Activated effector memory CD4-positive, alpha-beta T cell treated with anti-CD3 and anti-CD28 coated beads, Interleukin-2, amount 50 U/mL, for 16 hours (primary cell): Measurements from ENCODE around the gene MEIS2.

ENCODE experiments used
- DNase-seq: peaks from one replicate; pipeline ENCODE4 v3.0.0-alpha.2; 2020

MEIS2 gene

DNA sequence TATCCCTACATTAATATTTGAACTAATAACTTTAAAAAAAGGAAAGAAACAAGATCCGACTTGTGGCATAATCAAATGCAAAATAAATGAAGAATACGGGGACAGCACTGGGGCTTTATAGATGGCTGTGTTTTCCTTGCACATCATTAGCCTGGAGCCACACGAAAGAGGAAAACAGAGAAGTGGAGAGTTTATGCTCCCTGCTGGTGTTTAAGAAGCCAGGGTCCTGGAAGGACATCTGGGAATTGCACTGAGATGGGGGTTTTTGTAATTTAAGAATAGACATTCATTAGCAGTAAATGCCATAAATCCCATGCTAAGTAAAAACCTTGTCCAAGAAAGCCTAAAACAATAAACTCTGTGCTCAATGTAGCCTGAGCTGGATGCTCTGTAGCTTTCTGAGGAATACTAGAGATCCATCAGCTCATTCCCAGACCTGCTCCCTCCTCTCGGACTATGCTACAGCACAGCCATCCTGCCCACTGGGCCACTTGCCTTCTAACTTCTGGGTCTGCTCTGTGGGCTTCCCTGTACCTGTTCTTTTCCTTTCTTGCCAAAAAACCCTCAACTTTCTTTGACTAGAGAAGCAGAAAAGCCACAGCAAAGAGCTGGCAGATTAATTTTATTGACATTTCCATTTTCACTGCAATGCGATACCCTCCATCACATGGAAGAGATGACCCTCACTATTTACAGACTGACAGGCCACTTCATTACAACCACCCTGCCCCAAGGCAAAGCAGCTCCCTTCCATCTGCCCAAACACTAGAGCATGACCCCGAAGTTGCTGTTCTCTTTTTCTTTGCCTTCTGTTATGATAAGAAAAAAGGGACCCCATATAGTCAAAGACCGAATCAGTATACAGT is 62.3 kb downstream of the MEIS2 start:
- DNase-seq = no peak

- DNase-seq = no peak
Measured at GRCh38 chr15:37037071-37037655, 63.2 kb downstream of the MEIS2 start.

DNA sequence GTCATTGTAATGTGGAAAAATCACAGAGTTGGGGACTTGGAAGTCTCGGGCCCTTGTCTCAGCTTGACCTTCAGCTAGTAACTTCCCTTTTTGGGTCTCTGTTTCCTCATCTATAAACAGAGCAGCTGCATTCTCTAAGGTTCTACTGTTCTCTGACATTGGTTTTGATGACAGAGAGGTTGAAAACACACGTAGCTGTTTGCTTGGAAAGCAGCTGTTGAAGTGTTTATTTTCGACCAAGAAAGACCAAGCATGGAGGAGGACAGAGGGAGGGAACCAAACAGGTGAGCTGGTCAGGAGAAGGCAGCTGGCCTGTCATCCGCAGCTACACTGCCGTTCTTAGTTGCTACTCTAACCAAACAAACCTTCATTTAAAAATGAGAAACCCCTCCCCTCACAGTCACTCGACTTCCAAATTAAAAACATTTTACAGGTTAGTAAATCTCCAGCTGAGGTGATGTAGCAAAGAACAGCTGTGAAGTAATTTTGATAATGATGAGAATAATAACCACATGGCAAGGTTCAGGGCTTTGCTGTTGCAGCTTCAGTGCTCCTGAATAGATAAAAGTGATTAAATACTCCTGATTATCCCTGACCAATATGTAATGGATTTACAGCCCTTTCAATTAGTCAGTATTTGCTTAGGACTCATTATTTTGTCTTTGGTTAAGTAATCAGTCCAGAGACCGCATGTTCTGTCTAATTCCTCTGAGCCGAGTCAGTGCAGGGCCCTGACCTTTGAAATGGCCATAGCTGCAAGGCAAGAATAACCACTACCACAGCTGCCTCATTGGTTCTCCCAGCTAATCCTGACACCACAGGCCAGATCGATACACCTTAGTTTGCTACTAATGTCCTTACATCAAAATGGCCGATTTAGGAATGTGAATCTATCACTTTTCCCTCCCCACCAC is 65.3 kb downstream of the MEIS2 start:
- no peak for DNase-seq

- DNase-seq = no peak
Measured at GRCh38 chr15:37034392-37034791, 66.0 kb downstream of the MEIS2 start.

GRCh38 chr15:37032091-37032775 is 68.1 kb downstream of the MEIS2 start:
- no peak for DNase-seq

GRCh38 chr15:37031198-37031597 is 69.2 kb downstream of the MEIS2 start:
- no peak for DNase-seq

GRCh38 chr15:37028625-37029296 is 71.6 kb downstream of the MEIS2 start:
- no peak for DNase-seq

DNA sequence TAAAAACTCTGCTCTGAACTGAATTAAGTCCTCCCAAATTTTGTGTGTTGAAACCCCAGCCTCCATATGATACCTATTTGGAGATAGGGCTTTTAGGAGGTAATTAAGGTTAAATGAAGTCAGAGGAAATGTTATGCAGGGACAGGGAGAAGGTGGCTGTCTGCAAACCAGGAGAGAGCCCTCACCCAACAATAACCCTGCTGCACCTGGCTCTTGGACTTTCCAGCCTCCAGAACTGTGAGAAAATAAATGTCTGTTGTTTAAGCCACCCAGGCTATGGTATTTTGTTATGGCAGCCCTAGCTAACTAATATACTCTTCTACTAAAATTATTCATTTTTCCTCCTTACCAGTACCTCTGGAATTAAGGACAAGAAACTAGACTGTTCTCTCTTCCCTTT is 79.5 kb downstream of the MEIS2 start:
- no peak for DNase-seq

GRCh38 chr15:37019479-37020433 is 80.6 kb downstream of the MEIS2 start:
- no peak for DNase-seq

DNA sequence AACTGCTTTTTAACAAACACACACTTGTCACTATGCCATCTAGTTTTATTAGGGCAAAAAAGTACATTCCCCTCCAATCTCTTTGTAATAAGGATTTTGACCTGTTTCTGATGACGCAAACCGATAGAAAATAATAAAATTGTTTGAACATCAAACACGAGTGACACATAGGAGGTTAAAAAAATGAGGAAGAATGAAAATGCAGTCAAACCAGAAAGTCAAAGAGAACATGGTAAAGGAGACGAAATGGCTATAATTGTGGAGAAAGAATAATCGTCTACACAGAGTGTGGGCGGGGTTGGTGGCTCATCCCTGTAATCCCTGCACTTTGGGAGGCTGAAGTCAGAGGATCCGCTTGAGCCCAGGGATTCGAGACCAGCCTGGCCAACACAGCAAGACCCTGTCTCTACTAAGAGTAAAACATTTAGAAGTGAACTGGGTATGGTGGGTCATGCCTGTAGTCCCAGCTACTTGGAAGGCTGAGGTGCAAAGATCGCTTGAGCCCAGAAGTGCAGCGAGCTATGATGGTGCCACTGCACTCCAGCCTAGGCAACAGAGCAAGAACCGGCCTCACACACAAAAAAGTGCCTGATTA is 83.2 kb downstream of the MEIS2 start:
- DNase-seq = no peak

DNA sequence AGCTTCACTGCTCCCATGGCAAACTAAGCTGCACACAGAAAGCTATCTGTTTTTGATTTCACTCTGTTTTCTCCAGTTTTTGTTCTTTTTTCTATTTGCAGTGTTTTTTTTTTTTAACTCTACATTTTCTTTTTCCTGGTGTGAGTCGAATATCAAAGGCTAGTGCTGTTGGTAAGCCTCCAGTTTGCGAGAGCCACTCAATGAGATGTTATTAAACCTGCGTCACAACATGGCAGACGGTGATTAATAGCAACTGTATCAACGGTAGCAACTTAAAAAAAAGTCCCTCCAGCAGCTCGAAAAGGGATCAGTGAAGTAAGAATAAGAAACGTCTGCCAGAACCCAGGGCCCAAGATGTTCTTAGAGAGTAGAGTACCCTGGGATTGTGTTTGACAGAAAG is 84.1 kb downstream of the MEIS2 start:
- no peak for DNase-seq

DNA sequence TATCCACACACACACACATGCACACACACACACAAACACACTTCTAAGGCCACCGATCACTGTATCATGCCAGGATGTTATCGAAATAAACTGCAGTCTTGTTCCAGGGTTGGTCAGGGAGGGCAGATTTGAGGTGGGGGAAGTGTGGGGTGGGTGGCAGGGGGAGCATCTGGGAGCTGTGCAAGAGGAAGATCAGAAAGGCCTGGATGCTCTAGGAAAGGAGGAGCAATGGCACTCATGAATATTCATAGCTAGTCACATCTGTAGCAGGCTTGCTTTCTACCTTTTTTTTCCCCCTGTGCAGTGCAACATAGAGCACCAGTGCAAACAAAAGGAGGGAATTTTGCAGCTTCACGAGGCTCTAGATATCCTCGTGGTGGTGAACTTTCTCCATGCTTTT is 84.9 kb downstream of the MEIS2 start:
- DNase-seq = no peak

DNA sequence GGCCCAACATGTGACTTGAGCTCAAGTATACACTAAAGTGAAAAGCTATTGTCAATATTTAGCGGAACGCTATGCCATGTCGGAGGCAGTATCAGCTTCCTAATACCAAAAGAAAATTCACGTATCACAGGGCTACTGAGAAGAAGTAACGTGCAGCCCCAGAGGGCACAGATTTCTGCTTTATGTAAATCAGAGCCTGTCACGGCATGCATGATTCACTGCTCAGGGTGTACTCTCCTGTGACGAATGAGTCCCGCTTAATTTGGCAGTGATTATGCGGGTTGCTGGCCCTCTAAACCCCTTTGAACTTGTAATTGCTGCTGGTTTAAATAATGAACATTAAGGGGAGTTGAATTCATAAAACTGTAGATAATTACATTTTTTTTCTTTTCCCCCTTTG is 85.3 kb downstream of the MEIS2 start:
- DNase-seq = no peak

DNA sequence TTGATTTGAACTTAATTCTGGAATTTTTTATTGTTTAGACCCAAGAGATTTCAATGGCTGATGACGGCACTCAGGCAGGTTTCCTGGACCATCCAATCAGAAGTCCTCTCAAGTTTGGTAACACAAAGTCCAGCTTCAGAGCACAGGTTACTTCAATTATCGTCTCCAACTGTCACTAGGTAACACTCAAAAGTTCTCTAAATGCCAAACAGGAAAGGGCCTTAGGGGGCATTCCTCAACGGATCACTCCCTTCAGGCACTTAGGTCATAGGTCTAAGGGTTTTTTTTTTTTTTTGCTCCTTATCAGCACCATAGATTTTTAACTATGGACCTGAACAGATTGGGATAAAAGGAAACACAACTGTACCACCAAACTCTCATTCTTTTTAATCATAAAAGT is 85.8 kb downstream of the MEIS2 start:
- no peak for DNase-seq

DNA sequence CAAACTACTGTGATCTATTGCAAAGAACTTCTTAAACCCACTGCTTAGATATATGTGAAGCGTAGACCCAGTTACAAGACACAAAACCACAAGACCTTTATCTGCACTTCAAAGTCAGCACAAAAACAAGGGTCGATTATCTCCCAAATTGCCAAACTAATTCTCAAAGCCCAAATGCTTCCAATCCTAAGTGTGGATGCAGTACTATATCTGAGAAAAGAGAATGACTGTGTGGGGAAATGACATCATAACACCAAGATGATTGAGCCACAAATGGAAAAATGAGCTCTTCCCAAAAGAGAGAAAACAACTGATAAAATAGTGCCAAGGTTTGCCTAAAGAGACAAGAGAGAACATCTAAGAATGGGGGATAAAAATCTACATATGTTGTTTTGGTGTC is 86.2 kb downstream of the MEIS2 start:
- DNase-seq = no peak

- DNase-seq = no peak
Measured at GRCh38 chr15:37010595-37010994, 89.8 kb downstream of the MEIS2 start.

GRCh38 chr15:37009288-37009687 is 91.1 kb downstream of the MEIS2 start:
- DNase-seq = no peak

GRCh38 chr15:37008205-37008604 is 92.1 kb downstream of the MEIS2 start:
- no peak for DNase-seq

- DNase-seq = no peak
Measured at GRCh38 chr15:37007301-37007700, 93.0 kb downstream of the MEIS2 start.

DNA sequence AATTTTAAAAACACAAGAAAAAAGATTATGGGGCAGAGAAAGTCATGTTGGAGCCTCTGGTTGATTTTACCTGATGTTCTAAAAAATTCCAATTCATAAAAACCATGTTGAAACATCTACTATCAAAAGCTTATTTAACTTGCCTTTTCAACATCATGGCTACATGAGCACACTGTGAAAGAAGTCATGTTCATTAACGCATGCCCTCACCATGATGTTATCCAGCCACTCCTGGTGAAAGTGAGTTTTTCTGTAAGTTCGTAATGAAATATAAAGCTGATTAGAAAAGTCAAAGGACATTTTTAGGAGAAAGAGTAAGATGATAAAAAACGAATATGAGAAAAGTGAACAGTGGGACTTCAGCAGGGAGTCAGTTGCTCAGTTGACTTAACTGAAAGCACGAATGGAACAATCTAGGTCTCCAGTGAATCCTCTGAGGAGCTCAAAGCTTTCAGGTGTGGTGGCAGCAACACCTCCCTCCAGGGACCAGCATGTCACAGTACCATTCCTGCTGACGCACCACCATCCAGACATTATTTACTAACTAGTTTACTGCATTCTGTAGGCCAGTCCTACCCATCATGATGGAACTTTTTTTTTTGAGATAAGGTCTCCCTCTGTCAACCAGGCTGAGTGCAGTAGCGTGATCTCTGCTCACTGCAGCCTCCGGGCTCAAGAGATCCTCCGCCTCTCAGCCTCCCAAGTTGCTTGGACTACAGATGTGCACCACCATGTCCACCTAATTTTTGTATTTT is 95.2 kb downstream of the MEIS2 start:
- DNase-seq = no peak
